ENCODE data around the gene LRRK2.
"Not testable (repeated sequence)": the region's sequence is repeated elsewhere in the genome, so short reads cannot be mapped to it uniquely, and the experiment has no call there.

LRRK2 gene

DNA sequence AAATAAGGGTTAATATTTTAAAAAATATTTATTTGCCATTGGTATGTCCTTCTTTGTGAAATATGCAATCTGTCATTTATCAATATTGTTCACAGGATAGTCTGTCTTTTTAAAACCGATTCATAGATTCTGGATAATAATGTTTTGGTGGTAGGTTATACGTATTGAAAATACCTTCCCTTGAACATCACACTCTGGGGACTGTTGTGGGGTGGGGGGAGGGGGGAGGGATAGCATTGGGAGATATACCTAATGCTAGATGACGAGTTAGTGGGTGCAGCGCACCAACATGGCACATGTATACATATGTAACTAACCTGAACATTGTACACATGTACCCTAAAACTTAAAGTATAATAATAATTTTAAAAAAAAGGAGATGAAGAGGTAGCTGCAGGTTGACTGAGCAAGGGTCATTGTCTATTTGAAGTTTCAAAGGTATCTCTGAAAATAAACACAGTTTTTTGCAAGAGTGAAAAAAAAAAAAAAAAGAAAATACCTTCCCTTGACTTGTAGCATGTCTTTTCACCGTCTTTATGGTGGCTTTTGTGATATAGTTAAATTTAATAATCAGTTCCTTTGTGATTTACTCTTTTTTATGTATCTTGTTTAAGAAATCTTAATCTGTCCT, 19.8 kb downstream of the LRRK2 start:
- H3K27ac ChIP-seq (ENCODE audit: insufficient read depth, low read length, poor library complexity, severe bottlenecking); H3K4me1 ChIP-seq (ENCODE audit: control insufficient read depth, insufficient read depth, low read length, poor library complexity, severe bottlenecking); H3K4me3 ChIP-seq (ENCODE audit: insufficient read depth, low read depth, low read length, poor library complexity, severe bottlenecking); H3K9me3 ChIP-seq (ENCODE audit: control insufficient read depth, low read length); H3K36me3 ChIP-seq (ENCODE audit: control insufficient read depth, insufficient read depth, low read length); DNase-seq; H3K27me3 ChIP-seq (replicated peaks; ENCODE audit: control insufficient read depth, insufficient read depth, low read length, poor library complexity, severe bottlenecking): not testable (repeated sequence)

DNA sequence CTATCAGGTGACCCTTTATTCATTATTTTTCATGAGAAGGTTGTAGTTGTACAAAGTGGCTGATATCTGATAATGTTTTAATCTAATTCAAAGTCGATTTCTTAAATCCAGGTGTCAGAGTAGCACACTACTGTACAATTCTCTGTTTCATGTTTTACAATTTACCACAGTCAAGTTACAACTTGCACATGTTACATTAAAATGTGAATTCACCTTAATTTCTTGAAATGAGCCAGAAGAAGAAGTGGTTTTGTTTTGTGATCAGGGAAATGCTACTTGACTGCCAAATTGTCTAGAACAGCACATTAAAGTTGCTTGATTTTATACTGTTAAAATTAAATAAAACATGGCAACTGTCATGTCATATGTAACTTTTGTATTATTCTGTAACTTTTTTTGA, 23.2 kb downstream of the LRRK2 start:
- Histone ChIP-seq H3K36me3 (ENCODE audit: control insufficient read depth, insufficient read depth, low read length) (no peaks in the 10 kb centered on the region), H3K27ac (ENCODE audit: insufficient read depth, low read length, poor library complexity, severe bottlenecking) (no peak overlapping the region)

DNA sequence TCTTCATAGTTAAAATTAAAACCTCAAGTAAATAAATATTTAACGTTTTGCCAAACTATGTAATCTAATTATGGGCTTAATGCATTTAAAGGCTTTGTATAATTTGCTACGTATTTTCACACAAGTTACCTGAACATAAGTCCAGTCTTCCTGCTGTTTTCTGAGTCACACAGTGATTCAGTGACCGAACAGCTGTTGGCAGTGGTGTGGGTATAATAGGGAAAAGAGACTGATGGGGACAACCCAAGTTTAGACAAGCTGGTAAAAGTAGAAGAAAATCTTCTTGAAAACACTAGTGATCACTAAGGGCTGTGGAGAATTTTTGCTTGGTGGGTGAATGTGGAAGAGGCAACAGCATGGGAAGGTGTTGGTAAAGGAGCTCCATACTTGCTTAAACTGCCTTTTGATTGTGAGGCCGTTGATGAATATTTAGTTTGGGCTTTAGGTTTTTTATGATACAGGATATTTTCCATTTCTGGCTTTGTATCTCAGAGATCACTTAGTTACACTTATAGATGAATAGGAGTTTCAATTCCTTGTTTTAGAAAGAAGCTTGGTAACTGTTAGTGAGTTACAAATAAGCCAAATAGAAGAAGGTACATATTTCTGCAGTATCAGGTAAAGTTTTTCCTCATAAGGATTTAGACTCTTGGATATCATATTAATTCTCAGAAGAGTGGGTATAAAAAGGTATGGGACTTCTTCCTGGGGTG, 23.9 kb downstream of the LRRK2 start:
- no peak for DNase-seq
- Histone ChIP-seq H3K4me1 (ENCODE audit: control insufficient read depth, insufficient read depth, low read length, poor library complexity, severe bottlenecking) (no peaks in the 10 kb centered on the region), H3K4me3 (ENCODE audit: insufficient read depth, low read depth, low read length, poor library complexity, severe bottlenecking) (no peak overlapping the region), H3K27ac (ENCODE audit: insufficient read depth, low read length, poor library complexity, severe bottlenecking) (no peak overlapping the region), H3K36me3 (ENCODE audit: control insufficient read depth, insufficient read depth, low read length) (no peaks in the 10 kb centered on the region), H3K9me3 (ENCODE audit: control insufficient read depth, low read length) (no peaks in the 10 kb centered on the region), H3K27me3 (replicated peaks; ENCODE audit: control insufficient read depth, insufficient read depth, low read length, poor library complexity, severe bottlenecking) (no peaks in the 10 kb centered on the region)

More for the DNA sequence above, 23.2 kb downstream of the LRRK2 start:
- no peak for DNase-seq
- no peak overlapping the region for H3K4me3 ChIP-seq (ENCODE audit: insufficient read depth, low read depth, low read length, poor library complexity, severe bottlenecking)
- no peaks in the 10 kb centered on the region for H3K9me3 ChIP-seq (ENCODE audit: control insufficient read depth, low read length)
- no peaks in the 10 kb centered on the region for H3K27me3 ChIP-seq (replicated peaks; ENCODE audit: control insufficient read depth, insufficient read depth, low read length, poor library complexity, severe bottlenecking)
- no peaks in the 10 kb centered on the region for H3K4me1 ChIP-seq (ENCODE audit: control insufficient read depth, insufficient read depth, low read length, poor library complexity, severe bottlenecking)

GRCh38 chr12:40250652-40251051, 25.9 kb downstream of the LRRK2 start:
- not testable (repeated sequence) for H3K4me3 ChIP-seq (ENCODE audit: insufficient read depth, low read depth, low read length, poor library complexity, severe bottlenecking); H3K27ac ChIP-seq (ENCODE audit: insufficient read depth, low read length, poor library complexity, severe bottlenecking); H3K9me3 ChIP-seq (ENCODE audit: control insufficient read depth, low read length); H3K36me3 ChIP-seq (ENCODE audit: control insufficient read depth, insufficient read depth, low read length); DNase-seq; H3K4me1 ChIP-seq (ENCODE audit: control insufficient read depth, insufficient read depth, low read length, poor library complexity, severe bottlenecking); H3K27me3 ChIP-seq (replicated peaks; ENCODE audit: control insufficient read depth, insufficient read depth, low read length, poor library complexity, severe bottlenecking)

- DNase-seq = no peak
- Histone ChIP-seq H3K27me3 (replicated peaks; ENCODE audit: control insufficient read depth, insufficient read depth, low read length, poor library complexity, severe bottlenecking) (no peaks in the 10 kb centered on the region), H3K4me3 (ENCODE audit: insufficient read depth, low read depth, low read length, poor library complexity, severe bottlenecking) (no peak overlapping the region), H3K36me3 (ENCODE audit: control insufficient read depth, insufficient read depth, low read length) (no peaks in the 10 kb centered on the region), H3K27ac (ENCODE audit: insufficient read depth, low read length, poor library complexity, severe bottlenecking) (no peak overlapping the region), H3K9me3 (ENCODE audit: control insufficient read depth, low read length) (no peaks in the 10 kb centered on the region), H3K4me1 (ENCODE audit: control insufficient read depth, insufficient read depth, low read length, poor library complexity, severe bottlenecking) (no peaks in the 10 kb centered on the region)
Measured at GRCh38 chr12:40253936-40254335, 29.1 kb downstream of the LRRK2 start.

- H3K36me3 ChIP-seq (ENCODE audit: control insufficient read depth, insufficient read depth, low read length) = no peaks in the 10 kb centered on the region
- no peaks in the 10 kb centered on the region for H3K4me1 ChIP-seq (ENCODE audit: control insufficient read depth, insufficient read depth, low read length, poor library complexity, severe bottlenecking)
- H3K9me3 ChIP-seq (ENCODE audit: control insufficient read depth, low read length) = no peaks in the 10 kb centered on the region
- DNase-seq = no peak
- no peak overlapping the region for H3K27ac ChIP-seq (ENCODE audit: insufficient read depth, low read length, poor library complexity, severe bottlenecking)
- no peaks in the 10 kb centered on the region for H3K27me3 ChIP-seq (replicated peaks; ENCODE audit: control insufficient read depth, insufficient read depth, low read length, poor library complexity, severe bottlenecking)
- no peak overlapping the region for H3K4me3 ChIP-seq (ENCODE audit: insufficient read depth, low read depth, low read length, poor library complexity, severe bottlenecking)
Measured at GRCh38 chr12:40254455-40255085, 29.8 kb downstream of the LRRK2 start.

DNA sequence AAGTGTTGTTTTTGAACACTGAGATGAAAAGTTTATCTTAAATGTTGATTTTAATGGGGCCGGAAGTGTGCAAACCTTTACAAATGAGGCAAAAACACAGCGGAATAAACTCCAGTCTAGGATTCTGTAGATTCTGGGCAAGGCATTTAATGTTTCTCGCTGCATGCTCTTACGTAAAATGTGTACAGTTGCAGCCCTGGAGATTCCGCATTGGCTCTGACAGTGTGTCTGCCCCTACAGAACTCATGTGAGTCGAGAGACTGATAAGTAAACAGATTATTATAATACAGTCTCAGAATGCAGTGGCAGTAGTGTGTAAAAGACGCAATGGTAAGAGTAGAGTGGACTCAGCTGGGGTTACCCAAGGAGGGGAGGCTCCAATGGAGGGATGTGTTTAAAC, 33.6 kb downstream of the LRRK2 start:
- Histone ChIP-seq H3K27me3 (replicated peaks; ENCODE audit: control insufficient read depth, insufficient read depth, low read length, poor library complexity, severe bottlenecking) (no peaks in the 10 kb centered on the region), H3K27ac (ENCODE audit: insufficient read depth, low read length, poor library complexity, severe bottlenecking) (no peak overlapping the region)

DNA sequence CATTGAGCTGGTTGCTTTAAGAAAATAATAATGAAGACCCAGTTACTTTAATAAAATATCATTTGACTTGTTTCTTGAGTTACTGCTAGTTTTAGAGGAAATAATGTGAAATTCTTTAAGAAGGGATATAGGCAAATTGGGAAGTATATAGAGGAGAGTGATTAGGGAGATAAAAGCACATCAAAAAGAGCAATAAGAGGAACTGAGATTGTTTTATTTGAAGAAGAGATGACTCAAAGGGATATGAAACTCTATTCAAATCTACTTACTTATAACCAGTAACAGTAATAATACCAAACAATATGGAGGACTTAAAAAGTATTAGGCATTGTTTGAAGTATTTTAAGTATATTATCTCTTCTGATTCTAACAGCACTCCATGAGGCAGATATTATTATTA, 37.1 kb downstream of the LRRK2 start:
- Histone ChIP-seq H3K9me3 (ENCODE audit: control insufficient read depth, low read length) (no peaks in the 10 kb centered on the region), H3K4me3 (ENCODE audit: insufficient read depth, low read depth, low read length, poor library complexity, severe bottlenecking) (no peak overlapping the region), H3K27ac (ENCODE audit: insufficient read depth, low read length, poor library complexity, severe bottlenecking) (no peak overlapping the region), H3K36me3 (ENCODE audit: control insufficient read depth, insufficient read depth, low read length) (no peaks in the 10 kb centered on the region), H3K4me1 (ENCODE audit: control insufficient read depth, insufficient read depth, low read length, poor library complexity, severe bottlenecking) (no peaks in the 10 kb centered on the region), H3K27me3 (replicated peaks; ENCODE audit: control insufficient read depth, insufficient read depth, low read length, poor library complexity, severe bottlenecking) (no peaks in the 10 kb centered on the region)
- no peak for DNase-seq

More for the DNA sequence above, 33.6 kb downstream of the LRRK2 start:
- Histone ChIP-seq H3K4me3 (ENCODE audit: insufficient read depth, low read depth, low read length, poor library complexity, severe bottlenecking) (no peak overlapping the region), H3K9me3 (ENCODE audit: control insufficient read depth, low read length) (no peaks in the 10 kb centered on the region), H3K4me1 (ENCODE audit: control insufficient read depth, insufficient read depth, low read length, poor library complexity, severe bottlenecking) (no peaks in the 10 kb centered on the region), H3K36me3 (ENCODE audit: control insufficient read depth, insufficient read depth, low read length) (no peaks in the 10 kb centered on the region)
- DNase-seq = no peak

GRCh38 chr12:40262657-40263056, 37.9 kb downstream of the LRRK2 start:
- Histone ChIP-seq H3K4me3 (ENCODE audit: insufficient read depth, low read depth, low read length, poor library complexity, severe bottlenecking) (no peak overlapping the region), H3K27ac (ENCODE audit: insufficient read depth, low read length, poor library complexity, severe bottlenecking) (no peak overlapping the region), H3K27me3 (replicated peaks; ENCODE audit: control insufficient read depth, insufficient read depth, low read length, poor library complexity, severe bottlenecking) (no peaks in the 10 kb centered on the region), H3K4me1 (ENCODE audit: control insufficient read depth, insufficient read depth, low read length, poor library complexity, severe bottlenecking) (no peaks in the 10 kb centered on the region), H3K36me3 (ENCODE audit: control insufficient read depth, insufficient read depth, low read length) (no peaks in the 10 kb centered on the region), H3K9me3 (ENCODE audit: control insufficient read depth, low read length) (no peaks in the 10 kb centered on the region)
- no peak for DNase-seq

Data from effector memory CD4-positive, alpha-beta T cell (primary cell).